Stimulated activated CD4-positive, alpha-beta T cell treated with anti-CD3 and anti-CD28 coated beads, Interleukin-12 subunit alpha, Interleukin-12 subunit beta, amount 100 ng/mL, for 24 hours (primary cell): Measurements from ENCODE around the gene PRELID3B.

Source experiments
- DNase-seq, 2 experiments: peaks; one replicate each; pipeline ENCODE4 v3.0.0-alpha.2; 2020; ENCODE audit warnings: low read depth in 2 of 2

Gene PRELID3B

GRCh38 chr20:59010321-59010994 is 32.1 kb downstream of the PRELID3B start:
- no peak for DNase-seq

DNA sequence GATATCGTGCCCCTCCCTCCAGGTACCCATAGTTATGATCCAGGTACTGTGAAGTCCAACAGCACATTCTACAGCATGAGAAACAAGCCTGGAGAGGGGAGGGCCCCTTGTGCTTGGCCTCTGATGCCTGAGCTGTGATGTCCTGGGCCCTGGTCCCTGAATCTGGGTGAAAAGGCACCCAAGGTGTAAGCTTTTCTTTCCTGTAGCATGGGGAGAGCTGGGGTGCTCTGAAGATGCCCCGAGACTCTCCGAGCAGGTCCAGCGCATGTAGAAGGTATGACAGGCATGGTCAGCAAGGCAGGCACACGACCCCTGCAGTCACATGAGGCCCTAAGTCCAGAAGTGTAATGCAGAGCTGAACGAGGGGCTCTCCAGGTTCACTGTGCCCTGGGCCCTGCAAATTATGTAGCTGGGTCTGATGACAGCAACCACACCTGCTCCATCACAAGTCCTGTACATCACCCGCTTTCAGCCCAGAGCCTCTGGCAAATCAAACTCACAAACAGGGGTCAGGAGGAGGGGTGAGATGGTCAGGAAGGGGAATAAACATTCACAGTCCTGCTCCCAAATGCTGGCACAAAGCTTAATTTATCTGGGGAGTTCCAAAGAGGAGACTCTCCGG is 33.8 kb downstream of the PRELID3B start:
- DNase-seq, result no peak

- no peak for DNase-seq
Measured at GRCh38 chr20:59007665-59008511, 34.7 kb downstream of the PRELID3B start.

DNA sequence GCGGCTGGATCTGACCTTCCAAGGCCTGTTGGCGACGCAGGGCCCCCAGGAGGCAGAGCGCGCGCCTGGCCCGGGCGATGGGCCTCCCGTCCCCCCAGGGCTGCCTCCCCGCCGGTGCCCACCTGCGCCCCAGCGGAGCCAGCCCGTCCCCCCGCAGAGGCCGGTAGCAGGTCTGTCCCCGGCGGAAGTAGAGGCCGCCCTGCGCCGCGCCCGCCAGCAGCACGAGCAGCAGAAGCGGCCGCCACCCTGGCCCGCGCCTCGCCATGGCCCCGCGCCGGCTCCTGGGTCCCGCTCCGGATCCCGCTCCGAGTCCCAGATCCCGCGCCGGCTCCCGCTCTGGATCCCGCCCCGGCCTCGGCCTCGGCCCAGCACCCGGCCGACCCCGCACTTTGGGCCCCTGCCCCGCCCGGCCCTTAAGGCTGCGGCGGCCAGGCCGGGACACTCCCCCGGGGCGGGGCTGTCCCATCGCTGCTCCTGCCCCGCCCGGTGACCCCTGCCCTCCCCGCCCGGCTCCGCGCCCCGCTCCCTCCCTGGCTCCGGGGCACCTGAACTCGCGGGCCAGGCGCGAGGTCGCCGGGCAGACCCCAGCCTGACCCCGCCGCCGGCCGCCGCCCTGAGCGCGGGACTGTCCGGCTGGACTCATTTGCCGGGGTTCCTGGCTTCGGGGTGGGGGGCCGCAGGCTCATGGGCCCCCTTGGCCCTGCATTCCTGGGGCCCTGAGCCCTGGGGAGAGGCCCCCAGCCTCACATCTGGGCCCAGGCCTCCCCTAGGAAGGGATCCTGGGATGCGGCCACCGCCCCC is 35.5 kb downstream of the PRELID3B start, which contains the start of gene CTSZ:
TSS of gene CTSZ (minus strand) at position 391 of the 801 bp plus-strand sequence. CDS start at position 265, 126 bp downstream.
- DNase-seq, result peak in 1 of 2 experiments; percentile 30

DNA sequence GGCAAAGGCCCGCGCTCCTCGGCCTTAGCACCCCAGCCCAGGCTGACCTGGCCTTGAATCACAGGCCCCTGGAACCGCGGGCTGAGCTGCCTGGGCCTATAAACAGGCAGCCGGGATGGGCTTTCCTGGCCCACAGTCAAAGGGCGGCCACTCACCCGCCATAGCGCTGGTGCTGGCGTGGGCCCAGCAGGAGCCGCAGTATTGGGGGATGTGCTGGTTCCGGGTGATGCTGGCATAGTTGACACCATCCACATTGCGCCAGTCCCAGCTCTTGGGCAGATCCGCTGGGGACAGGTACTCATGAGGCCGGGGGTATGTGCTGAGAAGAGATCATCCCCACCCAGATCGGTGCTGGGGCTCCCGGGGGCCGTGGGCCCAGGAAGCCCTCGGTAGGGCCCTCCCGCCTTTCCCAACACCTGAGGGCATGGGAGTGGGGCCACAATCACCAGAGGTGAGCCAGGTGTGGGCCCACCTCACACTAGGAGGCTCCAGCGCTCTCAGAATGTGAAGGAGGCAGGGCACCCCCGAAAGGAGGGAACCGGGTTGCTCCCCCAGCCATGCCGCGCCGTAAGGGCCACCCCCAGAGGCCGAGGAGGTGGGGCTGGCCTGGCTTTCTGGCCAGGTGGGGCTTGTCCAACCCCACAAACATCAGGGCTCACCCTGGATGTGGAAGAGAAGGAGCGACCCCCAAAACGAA is 36.3 kb downstream of the PRELID3B start:
- DNase-seq, result no peak

DNA sequence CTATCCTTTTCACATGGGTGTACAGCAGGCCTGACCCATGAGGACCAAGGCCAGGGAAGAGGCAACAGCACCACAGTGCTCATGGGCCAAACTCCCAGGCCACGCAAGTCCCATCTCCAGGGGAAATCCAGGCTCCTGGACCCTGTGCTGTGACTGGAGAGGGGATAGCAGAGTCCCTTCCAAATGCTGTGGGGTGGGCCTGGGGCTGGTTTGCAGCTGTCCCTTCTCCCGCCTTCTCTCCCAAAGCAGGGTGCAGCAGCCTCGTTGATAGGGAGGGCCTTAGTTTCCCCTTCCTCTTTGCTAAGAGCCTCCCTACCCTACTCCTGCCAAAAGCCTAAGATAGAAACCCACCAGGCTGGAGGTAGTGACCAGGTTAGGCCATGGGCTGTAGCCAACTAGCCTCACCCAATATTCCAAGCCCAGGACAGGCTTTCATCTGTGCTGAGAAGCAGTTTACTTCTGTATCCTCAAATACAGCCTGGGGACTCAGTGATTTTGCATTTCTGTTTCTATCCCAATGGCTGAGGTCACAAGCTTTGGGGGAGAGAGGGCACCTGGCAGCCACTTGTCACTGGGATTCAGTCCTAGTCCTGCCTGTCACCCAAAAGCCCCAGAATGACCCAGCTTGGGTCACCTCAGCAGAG is 36.9 kb downstream of the PRELID3B start:
- DNase-seq, result no peak

- DNase-seq, result no peak
Measured at GRCh38 chr20:59004763-59005522, 37.6 kb downstream of the PRELID3B start.

GRCh38 chr20:59004493-59004762 is 38.2 kb downstream of the PRELID3B start:
- DNase-seq, result peak in 1 of 2 experiments; percentile 38

- DNase-seq, result no peak
Measured at GRCh38 chr20:59003836-59004492, 38.6 kb downstream of the PRELID3B start.

DNA sequence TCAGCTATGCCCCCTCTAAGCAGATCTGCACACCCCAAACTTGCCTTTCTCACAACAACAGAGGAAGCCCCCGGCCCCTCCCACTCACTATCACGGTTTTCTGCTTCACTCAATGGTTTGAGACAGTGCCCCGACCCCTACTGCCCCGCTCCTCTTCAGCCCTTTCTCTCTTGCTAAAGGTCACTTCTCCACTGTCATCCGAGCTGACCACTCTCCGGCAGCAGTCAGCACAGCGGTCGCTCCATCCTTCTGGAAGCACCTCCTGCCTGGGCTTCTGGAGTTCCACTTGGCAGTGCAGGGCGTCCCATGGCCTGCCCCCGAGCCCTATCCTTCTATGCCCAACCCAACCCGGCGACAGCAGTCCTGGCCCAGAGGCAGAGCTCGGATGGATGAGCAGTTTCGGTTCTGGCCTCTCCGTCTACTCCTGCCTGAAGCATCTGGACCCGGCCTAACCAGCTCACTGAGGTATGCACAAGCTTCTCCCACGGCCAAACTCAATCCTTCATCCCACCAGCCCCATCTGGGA is 39.6 kb downstream of the PRELID3B start:
- DNase-seq, result no peak

DNA sequence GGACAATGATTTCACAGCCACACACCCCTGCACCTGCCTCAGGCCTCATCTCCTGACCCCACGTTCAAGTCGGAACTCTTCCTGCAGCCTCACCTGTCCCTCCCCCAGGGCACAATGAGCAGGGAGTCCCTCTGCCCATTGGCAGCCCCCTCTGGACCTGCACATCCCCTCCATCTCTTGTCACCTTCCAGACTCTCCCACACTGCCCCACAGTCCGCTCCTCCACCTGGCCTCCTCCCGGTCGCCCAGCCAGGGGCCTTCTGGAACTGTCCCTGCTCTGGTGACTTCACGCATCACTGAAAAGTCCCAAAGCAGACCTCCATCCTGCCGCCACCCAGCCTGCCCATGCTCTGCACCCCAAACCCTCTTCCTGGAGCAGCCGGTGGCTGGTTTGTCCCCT is 40.2 kb downstream of the PRELID3B start:
- DNase-seq, result no peak

- no peak for DNase-seq
Measured at GRCh38 chr20:59001449-59002171, 41.0 kb downstream of the PRELID3B start.

GRCh38 chr20:59001068-59001448 is 41.5 kb downstream of the PRELID3B start:
- no peak for DNase-seq

GRCh38 chr20:59000326-59000725 is 42.3 kb downstream of the PRELID3B start:
- DNase-seq, result no peak

GRCh38 chr20:58998656-58999055 is 43.9 kb downstream of the PRELID3B start:
- no peak for DNase-seq

- no peak for DNase-seq
Measured at GRCh38 chr20:58997141-58997770, 45.3 kb downstream of the PRELID3B start.

DNA sequence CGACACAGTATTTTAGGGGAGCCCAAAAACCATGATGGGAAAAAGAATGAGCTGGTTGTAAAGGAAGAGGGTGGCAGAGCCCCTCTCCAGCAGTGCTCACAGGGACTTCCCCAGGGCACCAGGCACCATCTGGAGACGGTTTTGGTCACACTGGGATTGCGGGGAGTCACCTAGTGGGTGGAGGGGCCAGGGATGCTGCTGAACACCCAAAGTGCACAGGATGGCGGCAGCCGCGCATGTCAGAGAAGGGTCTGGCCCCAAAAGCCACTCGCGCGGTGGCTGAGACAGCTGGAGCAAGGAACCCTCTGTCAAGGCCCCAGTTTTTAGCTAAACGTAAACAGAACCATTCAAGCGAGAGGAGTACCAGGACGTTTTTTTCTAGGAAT is 46.4 kb downstream of the PRELID3B start:
- DNase-seq, result no peak
